Natural killer cell (primary cell): ENCODE results near the gene PRICKLE3. TPM values are rescaled to one million over a fixed set of nuclear protein-coding genes. Genes with fewer than 3 reads are reported as not detected.

Source experiments
- ATAC-seq, 3 donors: fragments of 150-1000 bp in 2 of 3; fragments of 200-7000 bp in 1 of 3; cut with Tn5 transposase; 1 replicate in 1 of 3; 2 replicates in 2 of 3; pipeline ENCODE4 v1.10.0; 2021; ENCODE audit warnings: mild to moderate bottlenecking in 2 of 3, moderate library complexity in 2 of 3
- DNase-seq, 2 donors: peaks; one replicate each; pipeline versions ENCODE4 v3.0.0 to v3.0.0-alpha.2; 2013 to 2021; ENCODE audit warnings: mixed read lengths in 1 of 2
- H3K27ac ChIP-seq: one replicate; pipeline ENCODE4 v1.5.1; 2013; ENCODE audit warnings: mild to moderate bottlenecking, low read length
- H3K27me3 ChIP-seq: one replicate; pipeline ENCODE4 v1.6.1; 2013; ENCODE audit warnings: low read length; ENCODE audit not compliant: control insufficient read depth, insufficient read depth
- H3K36me3 ChIP-seq: one replicate; pipeline ENCODE4 v1.6.1; 2013; ENCODE audit warnings: low read length; ENCODE audit not compliant: control insufficient read depth, insufficient read depth
- H3K4me1 ChIP-seq: one replicate; pipeline ENCODE4 v1.6.1; 2013; ENCODE audit warnings: low read length; ENCODE audit not compliant: control insufficient read depth, insufficient read depth
- H3K4me3 ChIP-seq: one replicate; pipeline ENCODE4 v1.5.1; 2013; ENCODE audit warnings: low read length
- H3K9me3 ChIP-seq: one replicate; pipeline ENCODE4 v1.6.1; 2013; ENCODE audit warnings: low read length; ENCODE audit not compliant: control insufficient read depth, insufficient read depth
- H3K27ac Mint-ChIP-seq, 2 donors: one replicate each; pipeline ENCODE4 v1.8.0; 2022; ENCODE audit warnings: mild to moderate bottlenecking in 2 of 2, mixed read lengths in 2 of 2, moderate library complexity in 1 of 2
- H3K27me3 Mint-ChIP-seq, 2 donors: one replicate each; pipeline ENCODE4 v1.8.0; 2022; ENCODE audit warnings: low read depth in 2 of 2, mixed read lengths in 2 of 2
- H3K36me3 Mint-ChIP-seq: one replicate; pipeline ENCODE4 v1.8.0; 2022; ENCODE audit warnings: mixed read lengths
- H3K4me1 Mint-ChIP-seq, 2 donors: one replicate each; pipeline ENCODE4 v1.8.0; 2022; ENCODE audit warnings: mixed read lengths in 2 of 2
- H3K4me3 Mint-ChIP-seq: one replicate; pipeline ENCODE4 v1.8.0; 2022; ENCODE audit warnings: mild to moderate bottlenecking, moderate library complexity, mixed read lengths
- H3K9me3 Mint-ChIP-seq, 2 donors: one replicate each; pipeline ENCODE4 v1.8.0; 2022; ENCODE audit warnings: mixed read lengths in 2 of 2
- CTCF ChIP-seq: fragments of 200-600 bp; IDR thresholded peaks from one replicate; pipeline ENCODE4 v1.8.0; 2022; ENCODE audit warnings: antibody characterized with exemption
- WGBS: methylation state at CpG from one replicate; pipeline ENCODE4 v1.1.7; 2013; ENCODE audit warnings: missing lambda C conversion rate; ENCODE audit not compliant: insufficient coverage; 5-methylcytosine and 5-hydroxymethylcytosine counted together
- intact Hi-C: fragments of 100-400 bp; cut with micrococcal nuclease; formaldehyde crosslinking; loops from one replicate; pipeline ENCODE4 v1.14.2; 2022
- total RNA-seq, 4 donors: library from RNA; stranded (reverse); fragments of 120-200 nt in 1 of 4; gene quantifications; one replicate each; pipeline versions ENCODE4 v1.2.3 to v1.2.4, GENCODE V29; 2013 to 2022

Gene PRICKLE3
- total RNA-seq, 3 donors from 2014 or later (not counting 1 experiment from before 2014, with no cell fraction given), result 6.2 to 7.9 (median 6.3) TPM

GRCh38 chrX:49199906-49200771, 14.0 kb upstream of the PRICKLE3 start, which contains the start of gene SYP:
SYP (minus strand) TSS chrX:49200193; CDS start chrX:49200186, 7 bp downstream.
- TF ChIP-seq CTCF, result no peak
- H3K4me3 Mint-ChIP-seq, result peak within 1 kb of the TSS; percentile 52
- Histone ChIP-seq H3K27ac (peak within 1 kb of the TSS; percentile 68), H3K27me3 (no peaks in the 10 kb centered on the region), H3K36me3 (no peaks in the 10 kb centered on the region), H3K4me3 (peak within 1 kb of the TSS; percentile 37), H3K9me3 (no peaks in the 10 kb centered on the region), H3K4me1 (peaks cover 18% of the 10 kb centered on the region)
- DNase-seq (peak; percentile 85 to 92), ATAC-seq (peak; percentile 99 to 100 (median 99))
- under 1% methylated on average over 60 of the region's 61 CpGs for whole genome bisulfite sequencing
- H3K4me1 Mint-ChIP-seq, result peaks cover 0 to 19% of the 10 kb centered on the region in 2 donors
- intact Hi-C loops, result loop anchor here (1.0 kb wide), 2 partner anchors 9 to 69 kb away; partner anchors contain the start of gene PPP1R3F
- no peaks in the 10 kb centered on the region for H3K9me3 Mint-ChIP-seq
- H3K27me3 Mint-ChIP-seq, result no peaks in the 10 kb centered on the region
- no peaks in the 10 kb centered on the region for H3K36me3 Mint-ChIP-seq
- no peak within 1 kb of the TSS for H3K27ac Mint-ChIP-seq

DNA sequence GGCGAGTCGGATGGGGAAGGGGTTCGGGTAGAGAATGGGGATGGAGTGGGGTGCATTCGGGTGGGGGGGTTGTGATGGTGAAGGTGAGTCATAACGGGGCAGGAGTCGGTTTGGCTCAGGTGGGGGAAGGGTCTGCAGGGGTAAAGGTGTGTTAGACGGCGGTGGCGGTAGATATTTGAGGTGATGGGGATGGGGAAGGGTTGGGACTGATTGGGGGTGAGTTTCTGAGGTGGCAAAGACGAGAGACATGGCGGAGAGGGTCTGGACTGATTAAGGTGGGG, 13.1 kb upstream of the PRICKLE3 start:
- ATAC-seq, result no peak
- Mint-ChIP-seq H3K27me3 (no peaks in the 10 kb centered on the region), H3K36me3 (no peaks in the 10 kb centered on the region), H3K4me3 (no peak overlapping the region), H3K27ac (no peak overlapping the region), H3K4me1 (peaks cover 0 to 19% of the 10 kb centered on the region in 2 donors), H3K9me3 (no peaks in the 10 kb centered on the region)
- Histone ChIP-seq H3K9me3 (no peaks in the 10 kb centered on the region), H3K27ac (no peak overlapping the region), H3K36me3 (no peaks in the 10 kb centered on the region), H3K27me3 (no peaks in the 10 kb centered on the region), H3K4me3 (no peak overlapping the region), H3K4me1 (peaks cover 18% of the 10 kb centered on the region)
- intact Hi-C loops, result no loop called here
- no peak for TF ChIP-seq CTCF
- DNase-seq, result no peak
- WGBS, result 22% methylated on average over 11 of the region's 11 CpGs

- Histone ChIP-seq H3K27me3 (no peaks in the 10 kb centered on the region), H3K4me3 (no peak overlapping the region), H3K4me1 (peaks cover 18% of the 10 kb centered on the region), H3K9me3 (no peaks in the 10 kb centered on the region), H3K27ac (no peak overlapping the region), H3K36me3 (no peaks in the 10 kb centered on the region)
- H3K27ac Mint-ChIP-seq, result no peak overlapping the region
- H3K9me3 Mint-ChIP-seq, result no peaks in the 10 kb centered on the region
- ATAC-seq, result no peak
- no peaks in the 10 kb centered on the region for H3K36me3 Mint-ChIP-seq
- H3K4me3 Mint-ChIP-seq, result no peak overlapping the region
- TF ChIP-seq CTCF, result no peak
- peaks cover 0 to 19% of the 10 kb centered on the region in 2 donors for H3K4me1 Mint-ChIP-seq
- WGBS, result 48% methylated on average over 9 of the region's 12 CpGs
- no peak for DNase-seq
- intact Hi-C loops, result no loop called here
- no peaks in the 10 kb centered on the region for H3K27me3 Mint-ChIP-seq
Observed at GRCh38 chrX:49198540-49199314, 12.6 kb upstream of the PRICKLE3 start.
